Mammary epithelial cell (primary cell): ENCODE measurements around the gene ANKRD17.

Experiments
- CTCF ChIP-seq, 2 donors: IDR thresholded peaks in 1 of 2; conservative IDR thresholded peaks in 1 of 2; 2 replicates each; pipeline ENCODE4 v1.5.1; 2011 to 2012; ENCODE audit warnings: inconsistent platforms in 2 of 2, low read length in 2 of 2, mild to moderate bottlenecking in 2 of 2, control low read depth in 1 of 2, low read depth in 1 of 2; ENCODE audit not compliant: insufficient read depth in 1 of 2; ENCODE audit errors: extremely low read depth in 1 of 2
- EZH2 ChIP-seq: IDR thresholded peaks from 2 replicates; pipeline ENCODE4 v1.6.1; 2012; ENCODE audit warnings: low read length, inconsistent platforms, borderline replicate concordance

GRCh38 chr4:73308286-73308685 is 49.7 kb upstream of the ANKRD17 start:
- TF ChIP-seq EZH2: no peak
- peak; percentile 33 to 40 for TF ChIP-seq CTCF (conservative IDR thresholded peaks at IDR 0.05 in 1 of 2, IDR thresholded peaks at IDR 0.05 in 1 of 2; ENCODE audit: extremely low read depth in 1 of 2, insufficient read depth in 1 of 2, low read depth in 1 of 2, low read length in 2 of 2)
